Ectodermal cell (in vitro differentiated cells): Measurements from ENCODE around the gene TBC1D9.

Experiments used
- H3K27ac ChIP-seq: 2 replicates; pipeline ENCODE4 v1.7.0; 2013; ENCODE audit warnings: mild to moderate bottlenecking, low read depth, low read length; ENCODE audit not compliant: insufficient read depth, poor library complexity, severe bottlenecking
- H3K27me3 ChIP-seq: 2 replicates; pipeline ENCODE4 v1.7.0; 2013; ENCODE audit warnings: mild to moderate bottlenecking, low read length; ENCODE audit not compliant: insufficient read depth, control insufficient read depth, poor library complexity, severe bottlenecking
- H3K36me3 ChIP-seq: one replicate; pipeline ENCODE4 v1.7.0; 2013; ENCODE audit warnings: low read length; ENCODE audit not compliant: control insufficient read depth, insufficient read depth
- H3K4me1 ChIP-seq: one replicate; pipeline ENCODE4 v1.7.0; 2013; ENCODE audit warnings: low read length; ENCODE audit not compliant: control insufficient read depth, insufficient read depth
- H3K4me3 ChIP-seq: 2 replicates; pipeline ENCODE4 v1.7.0; 2013; ENCODE audit warnings: low read depth, low read length, control low read depth; ENCODE audit not compliant: insufficient read depth
- H3K9me3 ChIP-seq: 2 replicates; pipeline ENCODE4 v1.7.0; 2013; ENCODE audit warnings: mild to moderate bottlenecking, low read length, moderate library complexity; ENCODE audit not compliant: control insufficient read depth
- WGBS, 2 experiments: methylation state at CpG; one replicate each; pipeline ENCODE4 v1.1.7; 2013; ENCODE audit warnings: missing lambda C conversion rate in 2 of 2; 5-methylcytosine and 5-hydroxymethylcytosine counted together

The TBC1D9 gene

GRCh38 chr4:140697709-140698560 lies 58.2 kb downstream of the TBC1D9 start:
- Histone ChIP-seq H3K4me1 (no peaks in the 10 kb centered on the region), H3K9me3 (no peaks in the 10 kb centered on the region), H3K36me3 (no peaks in the 10 kb centered on the region), H3K4me3 (no peak overlapping the region), H3K27ac (no peak overlapping the region), H3K27me3 (no peaks in the 10 kb centered on the region)
- 86 to 87% methylated on average over 16 of the region's 16 CpGs for WGBS, 2 experiments

- no peaks in the 10 kb centered on the region for H3K9me3 ChIP-seq
- no peaks in the 10 kb centered on the region for H3K36me3 ChIP-seq
- no peaks in the 10 kb centered on the region for H3K27me3 ChIP-seq
- H3K4me3 ChIP-seq = no peak overlapping the region
- no peaks in the 10 kb centered on the region for H3K4me1 ChIP-seq
- H3K27ac ChIP-seq = no peak overlapping the region
Measured at GRCh38 chr4:140695483-140695882, 60.7 kb downstream of the TBC1D9 start.

DNA sequence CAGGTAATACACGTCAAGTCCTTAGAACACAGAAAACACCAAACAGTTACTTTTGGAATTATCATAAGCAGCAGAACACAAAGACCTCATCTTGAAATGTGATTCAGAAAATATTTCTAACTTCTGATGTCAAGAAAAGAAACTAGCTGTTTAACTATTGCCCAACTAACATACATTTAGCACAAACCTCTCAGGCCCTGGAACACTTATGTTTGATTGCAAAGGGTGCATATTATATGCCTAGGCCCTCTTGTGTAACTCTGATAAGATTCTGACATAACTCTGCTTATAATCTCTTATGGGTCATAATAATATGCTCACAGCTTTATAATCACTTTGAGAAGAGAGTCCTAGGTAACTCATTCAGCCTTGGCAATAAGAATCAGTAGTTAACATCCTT lies 62.6 kb downstream of the TBC1D9 start:
- H3K27me3 ChIP-seq = no peaks in the 10 kb centered on the region
- no peak overlapping the region for H3K27ac ChIP-seq
- no peaks in the 10 kb centered on the region for H3K9me3 ChIP-seq
- H3K4me3 ChIP-seq = no peak overlapping the region
- H3K36me3 ChIP-seq = no peaks in the 10 kb centered on the region
- WGBS, 2 experiments = 91 to 100% methylated on average over 1 of the region's 1 CpG
- H3K4me1 ChIP-seq = no peaks in the 10 kb centered on the region

- Histone ChIP-seq H3K36me3 (no peaks in the 10 kb centered on the region), H3K9me3 (no peaks in the 10 kb centered on the region), H3K4me3 (no peak overlapping the region), H3K4me1 (no peaks in the 10 kb centered on the region), H3K27ac (no peak overlapping the region), H3K27me3 (no peaks in the 10 kb centered on the region)
- WGBS, 2 experiments = 55 to 67% methylated on average over 2 of the region's 2 CpGs
Measured at GRCh38 chr4:140691369-140691768, 64.8 kb downstream of the TBC1D9 start.

DNA sequence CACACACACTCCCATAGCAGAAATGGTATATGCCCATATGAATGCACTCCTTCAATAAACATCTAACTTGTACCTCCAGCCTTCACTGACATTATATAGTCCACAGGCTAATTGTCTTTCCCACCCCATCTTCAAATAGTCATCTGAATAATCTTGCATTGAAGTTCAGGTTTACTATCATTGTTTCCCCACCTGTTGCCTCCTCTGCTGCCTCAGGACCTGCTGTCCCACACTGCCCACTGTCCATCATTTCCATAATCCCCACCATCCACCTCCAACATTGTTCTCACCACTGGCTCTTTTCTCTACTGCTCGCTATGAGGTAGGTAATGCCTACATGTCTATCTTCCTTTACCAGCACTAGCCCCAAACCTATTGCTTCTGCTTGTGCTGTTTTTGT lies 66.1 kb downstream of the TBC1D9 start:
- H3K9me3 ChIP-seq = no peaks in the 10 kb centered on the region
- no peaks in the 10 kb centered on the region for H3K4me1 ChIP-seq
- H3K4me3 ChIP-seq = no peak overlapping the region
- WGBS, 2 experiments = 88 to 89% methylated on average over 1 of the region's 1 CpG
- no peak overlapping the region for H3K27ac ChIP-seq
- H3K36me3 ChIP-seq = no peaks in the 10 kb centered on the region
- H3K27me3 ChIP-seq = no peaks in the 10 kb centered on the region

DNA sequence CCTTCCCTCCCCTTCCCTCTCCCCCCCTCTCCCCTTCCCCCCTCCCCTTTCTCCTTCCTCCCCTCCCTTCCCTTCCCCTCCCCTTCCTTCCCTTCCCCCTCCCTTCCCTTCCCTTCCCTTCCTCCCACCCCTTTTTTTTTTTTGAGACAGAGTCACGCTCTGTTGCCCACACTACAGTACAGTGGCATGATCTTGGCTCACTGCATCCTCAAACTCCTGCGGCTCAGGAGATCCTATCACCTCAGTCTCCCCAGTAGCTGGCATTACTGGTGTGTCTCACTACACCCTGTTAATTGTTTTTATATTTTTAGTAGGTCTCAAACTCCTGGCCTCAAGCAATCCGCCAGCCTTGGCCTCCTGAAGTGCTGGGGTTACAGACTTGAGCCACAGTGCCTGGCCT lies 66.6 kb downstream of the TBC1D9 start:
- no peaks in the 10 kb centered on the region for H3K27me3 ChIP-seq
- no peaks in the 10 kb centered on the region for H3K4me1 ChIP-seq
- WGBS, 2 experiments = 77 to 79% methylated on average over 3 of the region's 3 CpGs
- H3K36me3 ChIP-seq = no peaks in the 10 kb centered on the region
- no peak overlapping the region for H3K27ac ChIP-seq
- H3K9me3 ChIP-seq = no peaks in the 10 kb centered on the region
- no peak overlapping the region for H3K4me3 ChIP-seq

DNA sequence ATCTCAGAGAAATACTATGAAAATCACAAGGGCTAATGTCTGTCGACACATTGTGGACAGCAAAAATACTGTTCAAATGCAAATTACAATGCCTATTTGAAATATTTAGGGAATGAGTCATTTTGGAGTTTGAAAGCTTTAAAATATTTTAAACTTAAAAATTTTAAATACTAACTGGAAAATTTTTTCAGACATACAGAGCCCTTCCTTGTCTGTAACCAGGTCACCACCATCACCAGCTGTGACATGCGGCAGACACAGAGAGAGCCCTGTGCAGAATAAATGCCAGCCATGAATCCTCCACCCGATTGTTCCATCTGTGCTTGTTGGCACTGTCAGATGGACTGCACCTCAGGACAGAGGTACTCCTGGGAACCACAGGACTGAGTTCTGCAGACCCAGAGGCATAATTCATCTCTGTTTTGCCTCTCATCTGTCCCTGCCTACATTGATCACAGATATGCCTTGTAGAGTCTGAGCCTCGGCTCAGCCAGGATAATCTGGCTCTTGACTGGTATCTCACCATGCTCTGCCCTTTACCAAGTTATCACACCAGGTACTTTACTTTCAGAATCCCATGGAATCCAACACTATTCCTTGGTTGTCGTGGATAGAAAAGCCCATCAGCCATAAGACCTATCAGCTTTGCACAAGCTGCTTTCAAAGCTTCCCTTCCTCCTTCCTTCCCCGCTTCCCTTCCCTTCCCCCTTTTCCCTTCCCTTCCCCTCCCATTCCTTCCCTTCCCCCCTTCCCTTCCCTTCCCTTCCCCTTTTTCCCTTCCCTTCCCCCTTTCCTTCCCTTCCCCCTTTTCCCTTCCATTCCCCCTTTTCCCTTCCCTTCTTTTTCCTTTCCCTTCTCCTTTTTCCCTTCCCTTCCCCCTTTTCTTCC lies 67.2 kb downstream of the TBC1D9 start:
- H3K9me3 ChIP-seq = no peaks in the 10 kb centered on the region
- WGBS, 2 experiments = 88 to 89% methylated on average over 5 to 6 of the region's 6 CpGs
- H3K27me3 ChIP-seq = no peaks in the 10 kb centered on the region
- no peak overlapping the region for H3K4me3 ChIP-seq
- no peak overlapping the region for H3K27ac ChIP-seq
- H3K4me1 ChIP-seq = no peaks in the 10 kb centered on the region
- no peaks in the 10 kb centered on the region for H3K36me3 ChIP-seq

DNA sequence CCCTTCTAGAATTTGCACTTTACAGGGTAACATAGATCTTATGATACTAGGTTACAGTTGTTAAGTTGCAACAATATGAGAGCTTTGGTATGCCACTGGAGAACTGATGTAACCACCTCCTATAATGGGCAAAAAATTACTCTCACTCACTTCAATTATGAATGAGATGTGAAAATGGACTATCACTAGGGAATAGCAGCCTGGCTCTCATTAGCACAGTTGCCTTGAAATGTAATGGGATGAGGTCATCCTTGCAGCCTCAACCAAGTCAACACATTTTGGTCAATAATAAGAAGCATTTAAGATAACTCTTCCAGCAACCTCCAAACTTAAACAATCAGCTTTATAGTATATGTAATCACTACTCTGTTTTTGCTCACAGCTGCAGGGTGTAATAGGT lies 69.4 kb downstream of the TBC1D9 start:
- Histone ChIP-seq H3K27ac (no peak overlapping the region), H3K4me3 (no peak overlapping the region), H3K4me1 (no peaks in the 10 kb centered on the region)

DNA sequence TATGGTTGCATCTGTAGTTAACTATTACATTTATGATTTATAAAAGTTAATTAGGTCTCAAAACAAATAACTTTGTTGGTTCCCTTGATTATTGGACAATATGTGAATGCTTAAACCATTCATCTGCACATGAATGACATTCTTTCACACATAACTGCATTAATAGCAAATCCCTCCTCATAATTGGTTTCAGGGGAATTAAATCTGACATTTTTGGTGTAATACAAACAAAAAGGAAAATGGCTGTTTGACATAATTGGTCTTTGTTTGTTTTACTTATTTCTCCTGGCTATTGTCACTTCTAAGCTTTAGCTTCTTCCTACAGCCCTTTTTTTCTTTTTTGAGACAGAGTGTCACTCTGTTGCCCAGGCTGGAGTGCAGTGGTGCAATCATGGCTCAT lies 71.9 kb downstream of the TBC1D9 start:
- H3K27me3 ChIP-seq = no peaks in the 10 kb centered on the region
- H3K9me3 ChIP-seq = no peaks in the 10 kb centered on the region
- no peaks in the 10 kb centered on the region for H3K36me3 ChIP-seq
- H3K27ac ChIP-seq = no peak overlapping the region
- no peaks in the 10 kb centered on the region for H3K4me1 ChIP-seq
- H3K4me3 ChIP-seq = no peak overlapping the region

More for the DNA sequence above, 69.4 kb downstream of the TBC1D9 start:
- H3K27me3 ChIP-seq = no peaks in the 10 kb centered on the region
- H3K36me3 ChIP-seq = no peaks in the 10 kb centered on the region
- H3K9me3 ChIP-seq = no peaks in the 10 kb centered on the region

- no peaks in the 10 kb centered on the region for H3K4me1 ChIP-seq
- H3K4me3 ChIP-seq = no peak overlapping the region
- H3K36me3 ChIP-seq = no peaks in the 10 kb centered on the region
- H3K27me3 ChIP-seq = no peaks in the 10 kb centered on the region
- WGBS, 2 experiments = 92 to 95% methylated on average over 3 of the region's 3 CpGs
- no peak overlapping the region for H3K27ac ChIP-seq
- H3K9me3 ChIP-seq = no peaks in the 10 kb centered on the region
Measured at GRCh38 chr4:140681201-140681600, 75.0 kb downstream of the TBC1D9 start.
